HepG2 (cell line): ENCODE data around the gene BUD23. TPM values are rescaled to one million over a fixed set of nuclear protein-coding genes. Genes with fewer than 3 reads are reported as not detected.
A peak's percentile ranks its signal among the peaks of the same experiment; 100 is the strongest.

Experiments used
- CC2D1A ChIP-seq: sonication (generic); formaldehyde crosslinking; IDR thresholded peaks from 2 replicates; pipeline ENCODE4 v1.8.1; 2023; ENCODE audit warnings: mild to moderate bottlenecking, missing genetic modification reagents
- ETV6 ChIP-seq: sonication (generic); formaldehyde crosslinking; conservative IDR thresholded peaks from 2 replicates; pipeline ENCODE4 v1.4.0; 2020; ENCODE audit warnings: missing genetic modification reagents
- GMEB2 ChIP-seq: IDR thresholded peaks from 2 replicates; pipeline ENCODE4 v1.6.1; 2016; ENCODE audit warnings: missing biosample characterization, missing genetic modification reagents, low read depth
- HDAC1 ChIP-seq: sonication (generic); formaldehyde crosslinking; IDR thresholded peaks from 2 replicates; pipeline ENCODE4 v1.5.1; 2020; ENCODE audit warnings: mild to moderate bottlenecking, missing genetic modification reagents
- HNF4G ChIP-seq, 2 experiments: sonication (generic) in 1 of 2; formaldehyde crosslinking in 1 of 2; IDR thresholded peaks; 2 replicates each; pipeline versions ENCODE4 v1.4.0 to v1.6.1; 2011 to 2020; ENCODE audit warnings: borderline replicate concordance in 2 of 2, low read depth in 2 of 2, mild to moderate bottlenecking in 2 of 2, low read length in 1 of 2, missing genetic modification reagents in 1 of 2, moderate library complexity in 1 of 2
- HOXA5 ChIP-seq: sonication (generic); formaldehyde crosslinking; IDR thresholded peaks from 2 replicates; pipeline ENCODE4 v1.4.0; 2020; ENCODE audit warnings: missing genetic modification reagents
- HOXD1 ChIP-seq: sonication (generic); formaldehyde crosslinking; IDR thresholded peaks from 2 replicates; pipeline ENCODE4 v1.5.0; 2020; ENCODE audit warnings: missing genetic modification reagents
- KMT2A ChIP-seq: sonication (generic); formaldehyde crosslinking; IDR thresholded peaks from 2 replicates; pipeline ENCODE4 v1.4.0; 2020; ENCODE audit warnings: missing genetic modification reagents
- MAFG ChIP-seq: sonication (generic); formaldehyde crosslinking; IDR thresholded peaks from 2 replicates; pipeline ENCODE4 v1.5.1; 2020; ENCODE audit warnings: mild to moderate bottlenecking, missing genetic modification reagents
- MED8 ChIP-seq: sonication (generic); formaldehyde crosslinking; IDR thresholded peaks from 2 replicates; pipeline ENCODE4 v1.8.1; 2023; ENCODE audit warnings: mild to moderate bottlenecking, missing genetic modification reagents; ENCODE audit not compliant: insufficient replicate concordance
- SCMH1 ChIP-seq: sonication (generic); formaldehyde crosslinking; IDR thresholded peaks from 2 replicates; pipeline ENCODE4 v1.9.0; 2021; ENCODE audit warnings: missing genetic modification reagents, mild to moderate bottlenecking, borderline replicate concordance
- TEAD2 ChIP-seq: sonication (generic); formaldehyde crosslinking; IDR thresholded peaks from 2 replicates; pipeline ENCODE4 v1.9.0; 2021; ENCODE audit warnings: missing genetic modification reagents
- TEAD3 ChIP-seq: optimal IDR thresholded peaks from 2 replicates; pipeline ENCODE3; 2016; ENCODE audit warnings: borderline replicate concordance
- ZC3H4 ChIP-seq: sonication (generic); formaldehyde crosslinking; IDR thresholded peaks from 2 replicates; pipeline ENCODE4 v1.4.0; 2020; ENCODE audit warnings: missing genetic modification reagents, borderline replicate concordance
- ZFP90 ChIP-seq: sonication (generic); formaldehyde crosslinking; IDR thresholded peaks from 2 replicates; pipeline ENCODE4 v1.8.0; 2022; ENCODE audit warnings: missing genetic modification reagents, mild to moderate bottlenecking, inconsistent platforms, borderline replicate concordance
- ZFP91 ChIP-seq: sonication (generic); formaldehyde crosslinking; IDR thresholded peaks from 2 replicates; pipeline ENCODE4 v1.9.0; 2022; ENCODE audit warnings: missing genetic modification reagents, mild to moderate bottlenecking, borderline replicate concordance
- ZNF143 ChIP-seq: sonication (generic); formaldehyde crosslinking; IDR thresholded peaks from 2 replicates; pipeline ENCODE4 v1.4.0; 2020; ENCODE audit warnings: missing genetic modification reagents
- ZNF253 ChIP-seq: sonication (generic); formaldehyde crosslinking; IDR thresholded peaks from 2 replicates; pipeline ENCODE4 v1.8.0; 2022; ENCODE audit warnings: mild to moderate bottlenecking, missing genetic modification reagents, borderline replicate concordance
- ZNF460 ChIP-seq: sonication (generic); formaldehyde crosslinking; IDR thresholded peaks from 2 replicates; pipeline ENCODE4 v1.5.1; 2020; ENCODE audit warnings: missing genetic modification reagents, mild to moderate bottlenecking, borderline replicate concordance
- ZNF7 ChIP-seq: IDR thresholded peaks from 2 replicates; pipeline ENCODE4 v1.6.1; 2016; ENCODE audit warnings: missing biosample characterization, missing genetic modification reagents
- ZNF766 ChIP-seq: sonication (generic); formaldehyde crosslinking; IDR thresholded peaks from 2 replicates; pipeline ENCODE4 v1.5.0; 2020; ENCODE audit warnings: missing genetic modification reagents, borderline replicate concordance
- ZNF781 ChIP-seq: sonication (generic); formaldehyde crosslinking; IDR thresholded peaks from 2 replicates; pipeline ENCODE4 v1.5.1; 2020; ENCODE audit warnings: borderline replicate concordance, mild to moderate bottlenecking, missing genetic modification reagents; ENCODE audit errors: not compliant biosample characterization
- ZNF816 ChIP-seq: sonication (generic); formaldehyde crosslinking; IDR thresholded peaks from 2 replicates; pipeline ENCODE4 v1.8.0; 2022; ENCODE audit warnings: missing genetic modification reagents, mild to moderate bottlenecking, borderline replicate concordance
- ZNF841 ChIP-seq: sonication (generic); formaldehyde crosslinking; IDR thresholded peaks from 2 replicates; pipeline ENCODE4 v1.8.1; 2023; ENCODE audit warnings: missing genetic modification reagents, borderline replicate concordance
- polyA plus RNA-seq, 8 experiments: library from polyadenylated mRNA; depleted of rRNA in 3 of 8; stranded (reverse) in 7 of 8; unstranded in 1 of 8; fragments of >200 nt; fragmentation: Illumina TruSeq in 4 of 8; extraction: Trizol in 4 of 8; gene quantifications; 2 replicates each; pipeline versions ENCODE4 v1.2.1 to v1.2.3, GENCODE V29; 2011 to 2016; ENCODE audit warnings: low read depth in 4 of 8, missing spikeins in 1 of 8, mixed read lengths in 1 of 8; ENCODE audit not compliant: insufficient read depth in 1 of 8
- total RNA-seq, 5 experiments: library from RNA; depleted of rRNA; stranded (reverse); fragments of >200 nt; fragmentation: Illumina TruSeq; extraction: Trizol; gene quantifications; 2 replicates each; pipeline ENCODE4 v1.2.3, GENCODE V29; 2016; ENCODE audit warnings: low read depth in 1 of 5
- TF ChIP-seq, protein P1 (sequence below): sonication (generic); formaldehyde crosslinking; conservative IDR thresholded peaks from 2 replicates; pipeline ENCODE4 v1.8.0; 2022; ENCODE audit warnings: mild to moderate bottlenecking, moderate library complexity, missing genetic modification reagents

Gene BUD23
- total and polyA plus RNA-seq, 2 of the 13 experiments (the other 11 are each of a cell fraction or from before 2014, with no cell fraction given), result 47.5 to 54.5 TPM

GRCh38 chr7:73734619-73735527 is 51.5 kb downstream of the BUD23 start (continued):
- TF ChIP-seq KMT2A (CRISPR knock-in tag) (no peak), ZNF781 (CRISPR knock-in tag) (no peak), ZNF841 (CRISPR knock-in tag) (no peak), HDAC1 (no peak), HOXA5 (CRISPR knock-in tag) (no peak), ETV6 (CRISPR knock-in tag) (no peak), TEAD2 (no peak), ZNF253 (no peak), HNF4G (IDR thresholded peaks at IDR 0.05; ENCODE audit: borderline replicate concordance, low read depth, low read length) (no peak), HNF4G (CRISPR knock-in tag; IDR thresholded peaks at IDR 0.05; ENCODE audit: borderline replicate concordance, low read depth) (no peak), ZNF816 (CRISPR knock-in tag) (no peak), TEAD3 (CRISPR knock-in tag) (peak; percentile 59), ZNF460 (CRISPR knock-in tag) (no peak), ZC3H4 (CRISPR knock-in tag) (no peak), MED8 (CRISPR knock-in tag) (no peak), CC2D1A (CRISPR knock-in tag) (no peak), ZFP91 (peak; percentile 69), GMEB2 (CRISPR knock-in tag) (no peak), ZNF143 (no peak), MAFG (CRISPR knock-in tag) (no peak), ZNF7 (CRISPR knock-in tag) (no peak), SCMH1 (CRISPR knock-in tag) (no peak), HOXD1 (CRISPR knock-in tag) (no peak), ZFP90 (CRISPR knock-in tag) (peak; percentile 21; the same call in 1 of the 2 replicates), ZNF766 (no peak)
- TF ChIP-seq, protein P1, sequence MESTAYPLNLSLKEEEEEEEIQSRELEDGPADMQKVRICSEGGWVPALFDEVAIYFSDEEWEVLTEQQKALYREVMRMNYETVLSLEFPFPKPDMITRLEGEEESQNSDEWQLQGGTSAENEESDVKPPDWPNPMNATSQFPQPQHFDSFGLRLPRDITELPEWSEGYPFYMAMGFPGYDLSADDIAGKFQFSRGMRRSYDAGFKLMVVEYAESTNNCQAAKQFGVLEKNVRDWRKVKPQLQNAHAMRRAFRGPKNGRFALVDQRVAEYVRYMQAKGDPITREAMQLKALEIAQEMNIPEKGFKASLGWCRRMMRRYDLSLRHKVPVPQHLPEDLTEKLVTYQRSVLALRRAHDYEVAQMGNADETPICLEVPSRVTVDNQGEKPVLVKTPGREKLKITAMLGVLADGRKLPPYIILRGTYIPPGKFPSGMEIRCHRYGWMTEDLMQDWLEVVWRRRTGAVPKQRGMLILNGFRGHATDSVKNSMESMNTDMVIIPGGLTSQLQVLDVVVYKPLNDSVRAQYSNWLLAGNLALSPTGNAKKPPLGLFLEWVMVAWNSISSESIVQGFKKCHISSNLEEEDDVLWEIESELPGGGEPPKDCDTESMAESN (CRISPR knock-in tag), result 0 out of 2 replicates have a peak, but pooled peaks have one; percentile 34
